ENCODE results near the gene ANXA3. TPM values are rescaled to one million over a fixed set of nuclear protein-coding genes. Genes with fewer than 3 reads are reported as not detected.
A peak's percentile ranks its signal among the peaks of the same experiment; 100 is the strongest.
"Not testable (repeated sequence)": the region's sequence is repeated elsewhere in the genome, so short reads cannot be mapped to it uniquely, and the experiment has no call there.

ANXA3 gene, protein sequence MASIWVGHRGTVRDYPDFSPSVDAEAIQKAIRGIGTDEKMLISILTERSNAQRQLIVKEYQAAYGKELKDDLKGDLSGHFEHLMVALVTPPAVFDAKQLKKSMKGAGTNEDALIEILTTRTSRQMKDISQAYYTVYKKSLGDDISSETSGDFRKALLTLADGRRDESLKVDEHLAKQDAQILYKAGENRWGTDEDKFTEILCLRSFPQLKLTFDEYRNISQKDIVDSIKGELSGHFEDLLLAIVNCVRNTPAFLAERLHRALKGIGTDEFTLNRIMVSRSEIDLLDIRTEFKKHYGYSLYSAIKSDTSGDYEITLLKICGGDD
- total RNA-seq, result not detected in 2 replicates
- total RNA-seq (2013), result 0.56 TPM
- polyA plus RNA-seq, result 0.33 TPM in 1 of 2 replicates, not detected in the other
- 0.64 and 0.69 TPM in 2 replicates for polyA minus RNA-seq

DNA sequence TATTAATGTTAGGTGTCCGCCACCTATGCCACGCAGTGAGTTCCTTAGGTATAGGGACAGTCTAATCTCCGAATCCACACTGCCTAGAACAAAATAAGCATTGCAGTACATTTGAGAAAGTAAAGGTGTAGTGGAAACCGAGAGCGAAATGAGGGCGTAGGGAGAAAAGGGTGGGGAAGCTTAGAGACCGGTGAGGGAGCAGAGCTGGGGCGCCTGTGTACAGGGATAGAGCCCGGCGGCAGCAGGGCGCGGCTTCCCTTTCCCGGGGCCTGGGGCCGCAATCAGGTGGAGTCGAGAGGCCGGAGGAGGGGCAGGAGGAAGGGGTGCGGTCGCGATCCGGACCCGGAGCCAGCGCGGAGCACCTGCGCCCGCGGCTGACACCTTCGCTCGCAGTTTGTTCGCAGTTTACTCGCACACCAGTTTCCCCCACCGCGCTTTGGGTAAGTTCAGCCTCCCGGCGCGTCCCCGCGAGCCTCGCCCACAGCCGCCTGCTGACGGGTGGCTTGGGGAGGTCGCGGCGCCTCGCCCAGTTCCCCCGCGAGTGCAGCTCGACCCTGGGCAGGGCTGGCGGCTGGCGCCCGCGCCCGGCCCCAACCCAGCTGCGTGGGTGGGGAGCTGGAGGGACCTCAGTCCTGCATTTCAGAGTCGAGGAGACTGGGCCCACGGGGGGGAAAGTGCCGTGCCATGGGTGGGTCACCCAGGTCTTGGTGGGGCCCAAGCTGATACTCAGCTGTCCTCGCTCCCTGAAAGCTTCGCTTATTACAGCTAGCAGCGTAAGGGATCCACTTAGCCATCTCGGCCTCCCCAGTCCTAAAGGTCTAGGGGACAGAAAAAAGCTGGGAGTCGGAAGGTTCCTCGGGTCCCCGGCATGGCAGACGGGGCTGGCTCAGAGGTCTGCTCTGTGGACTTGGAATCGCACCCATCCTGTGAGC is at the start of gene ANXA3:
ANXA3 (plus strand) TSS at position 351 of the 932 bp plus-strand sequence. CDS start 2,704 bp downstream, outside the sequence.
- H3K4me2 ChIP-seq (replicated peaks; ENCODE audit: low read depth, low read length, poor library complexity, severe bottlenecking), result peak within 1 kb of the TSS; percentile 96

DNA sequence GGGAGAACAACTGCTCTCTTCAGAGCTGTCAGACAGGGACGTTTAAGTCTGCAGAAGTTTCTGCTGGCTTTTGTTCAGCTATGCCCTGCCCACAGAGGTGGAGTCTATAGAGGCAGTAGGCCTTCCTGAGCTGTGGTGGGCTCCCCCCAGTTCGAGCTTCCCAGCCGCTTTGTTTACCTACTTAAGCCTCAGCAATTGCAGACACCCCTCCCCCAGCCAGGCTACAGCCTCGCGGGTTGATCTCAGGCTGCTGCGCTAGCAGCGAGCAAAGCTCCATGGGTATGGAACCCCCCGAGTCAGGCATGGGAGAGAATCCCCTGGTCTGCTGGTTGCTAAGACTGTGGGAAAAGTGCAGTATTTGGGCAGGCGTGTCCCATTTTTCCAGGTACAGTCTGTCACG is 45.3 kb upstream of the ANXA3 start:
- 83% methylated on average over 9 of the region's 10 CpGs for whole genome bisulfite sequencing (ENCODE audit: insufficient coverage)
- H3K4me2 ChIP-seq (replicated peaks; ENCODE audit: low read depth, low read length, poor library complexity, severe bottlenecking); H3K4me1 Mint-ChIP-seq; intact Hi-C loops (cut with micrococcal nuclease); H3K27me3 ChIP-seq (replicated peaks in 1 of 4; ENCODE audit: control extremely low read depth in 1 of 4, control insufficient read depth in 3 of 4, insufficient read depth in 4 of 4, low read length in 3 of 4); POLR2A ChIA-PET; DNase-seq; H3K4me3 Mint-ChIP-seq; H3K9me3 Mint-ChIP-seq (ENCODE audit: insufficient read depth); H4K20me1 ChIP-seq (ENCODE audit: control insufficient read depth, insufficient read depth, low read length, poor library complexity, severe bottlenecking); H3K27ac ChIP-seq (ENCODE audit: low read length in 2 of 2); H3K9me3 ChIP-seq (ENCODE audit: control extremely low read depth in 1 of 3, control insufficient read depth in 2 of 3, insufficient read depth in 1 of 3, low read length in 2 of 3); H3K27ac Mint-ChIP-seq; CTCF ChIA-PET; ATAC-seq (ENCODE audit: low read depth); H3K9ac ChIP-seq (ENCODE audit: low read length); H2AFZ ChIP-seq (ENCODE audit: insufficient read depth, low read depth, low read length, poor library complexity, severe bottlenecking); H3K4me1 ChIP-seq (ENCODE audit: control insufficient read depth in 2 of 2, insufficient read depth in 2 of 2, low read length in 2 of 2); H3K4me3 ChIP-seq (ENCODE audit: control extremely low read depth in 1 of 5, extremely low read depth in 1 of 5, insufficient read depth in 1 of 5, low read depth in 2 of 5, low read length in 4 of 5); H3K36me3 ChIP-seq (replicated peaks in 1 of 2; ENCODE audit: control extremely low read depth in 1 of 2, control insufficient read depth in 1 of 2, extremely low read depth in 1 of 2, insufficient read depth in 2 of 2, low read length in 1 of 2); H3K79me2 ChIP-seq (ENCODE audit: control insufficient read depth, insufficient read depth, low read length): not testable (repeated sequence)
- peaks cover 14% of the 10 kb centered on the region for H3K27me3 Mint-ChIP-seq

More for the DNA sequence above, at the start of gene ANXA3:
- intact Hi-C loops (cut with micrococcal nuclease), result no loop called here
- peaks cover 18 to 21% of the 10 kb centered on the region in 2 donors for H3K4me1 ChIP-seq (ENCODE audit: control insufficient read depth in 2 of 2, insufficient read depth in 2 of 2, low read length in 2 of 2)
- DNase-seq, result peak; percentile 48
- peaks cover 0 to 36% (median 24%) of the 10 kb centered on the region in 4 experiments for H3K27me3 ChIP-seq (replicated peaks in 1 of 4; ENCODE audit: control extremely low read depth in 1 of 4, control insufficient read depth in 3 of 4, insufficient read depth in 4 of 4, low read length in 3 of 4)
- peaks cover 0 to 3% (median 0%) of the 10 kb centered on the region in 3 donors for H3K9me3 ChIP-seq (ENCODE audit: control extremely low read depth in 1 of 3, control insufficient read depth in 2 of 3, insufficient read depth in 1 of 3, low read length in 2 of 3)
- CTCF ChIA-PET, result no interaction called here
- Mint-ChIP-seq H3K4me1 (peaks cover 20% of the 10 kb centered on the region), H3K4me3 (peak within 1 kb of the TSS; percentile 84), H3K9me3 (ENCODE audit: insufficient read depth) (no peaks in the 10 kb centered on the region), H3K27me3 (peaks cover 45% of the 10 kb centered on the region), H3K27ac (peak within 1 kb of the TSS; percentile 22)
- no peaks in the 10 kb centered on the region for H3K36me3 ChIP-seq (replicated peaks in 1 of 2; ENCODE audit: control extremely low read depth in 1 of 2, control insufficient read depth in 1 of 2, extremely low read depth in 1 of 2, insufficient read depth in 2 of 2, low read length in 1 of 2)
- WGBS (ENCODE audit: insufficient coverage), result 6% methylated on average over 59 of the region's 65 CpGs
- ATAC-seq (ENCODE audit: low read depth), result peak; percentile 54
- peak within 1 kb of the TSS; percentile 32 to 81 (median 62) for H3K4me3 ChIP-seq (ENCODE audit: control extremely low read depth in 1 of 5, extremely low read depth in 1 of 5, insufficient read depth in 1 of 5, low read depth in 2 of 5, low read length in 4 of 5)
- peak within 1 kb of the TSS; percentile 84 for H2AFZ ChIP-seq (ENCODE audit: insufficient read depth, low read depth, low read length, poor library complexity, severe bottlenecking)
- H3K79me2 ChIP-seq (ENCODE audit: control insufficient read depth, insufficient read depth, low read length), result no peaks in the 10 kb centered on the region
- POLR2A ChIA-PET, result no interaction called here
- H3K27ac ChIP-seq (ENCODE audit: low read length in 2 of 2), result peak within 1 kb of the TSS in 1 of 2 donors; percentile 26
- H4K20me1 ChIP-seq (ENCODE audit: control insufficient read depth, insufficient read depth, low read length, poor library complexity, severe bottlenecking), result no peaks in the 10 kb centered on the region
- peak within 1 kb of the TSS; percentile 68 for H3K9ac ChIP-seq (ENCODE audit: low read length)
- no peak for TF ChIP-seq EZH2 (IDR thresholded peaks at IDR 0.05; ENCODE audit: borderline replicate concordance, insufficient read depth, low read depth, low read length, poor library complexity, severe bottlenecking)
- TF ChIP-seq, protein P1, sequence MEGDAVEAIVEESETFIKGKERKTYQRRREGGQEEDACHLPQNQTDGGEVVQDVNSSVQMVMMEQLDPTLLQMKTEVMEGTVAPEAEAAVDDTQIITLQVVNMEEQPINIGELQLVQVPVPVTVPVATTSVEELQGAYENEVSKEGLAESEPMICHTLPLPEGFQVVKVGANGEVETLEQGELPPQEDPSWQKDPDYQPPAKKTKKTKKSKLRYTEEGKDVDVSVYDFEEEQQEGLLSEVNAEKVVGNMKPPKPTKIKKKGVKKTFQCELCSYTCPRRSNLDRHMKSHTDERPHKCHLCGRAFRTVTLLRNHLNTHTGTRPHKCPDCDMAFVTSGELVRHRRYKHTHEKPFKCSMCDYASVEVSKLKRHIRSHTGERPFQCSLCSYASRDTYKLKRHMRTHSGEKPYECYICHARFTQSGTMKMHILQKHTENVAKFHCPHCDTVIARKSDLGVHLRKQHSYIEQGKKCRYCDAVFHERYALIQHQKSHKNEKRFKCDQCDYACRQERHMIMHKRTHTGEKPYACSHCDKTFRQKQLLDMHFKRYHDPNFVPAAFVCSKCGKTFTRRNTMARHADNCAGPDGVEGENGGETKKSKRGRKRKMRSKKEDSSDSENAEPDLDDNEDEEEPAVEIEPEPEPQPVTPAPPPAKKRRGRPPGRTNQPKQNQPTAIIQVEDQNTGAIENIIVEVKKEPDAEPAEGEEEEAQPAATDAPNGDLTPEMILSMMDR (IDR thresholded peaks at IDR 0.05), result no peak

All from B cell (primary cell).